GM18873 (cell line): ENCODE measurements around the gene RAB33B.

ENCODE experiments used
- ATAC-seq: cut with Tn5 transposase; IDR thresholded peaks from one replicate; pipeline ENCODE4 v1.9.1; 2021; ENCODE audit warnings: mild to moderate bottlenecking, moderate library complexity, moderate number of reproducible peaks; ENCODE audit not compliant: unreplicated experiment, low FRiP score

RAB33B gene

DNA sequence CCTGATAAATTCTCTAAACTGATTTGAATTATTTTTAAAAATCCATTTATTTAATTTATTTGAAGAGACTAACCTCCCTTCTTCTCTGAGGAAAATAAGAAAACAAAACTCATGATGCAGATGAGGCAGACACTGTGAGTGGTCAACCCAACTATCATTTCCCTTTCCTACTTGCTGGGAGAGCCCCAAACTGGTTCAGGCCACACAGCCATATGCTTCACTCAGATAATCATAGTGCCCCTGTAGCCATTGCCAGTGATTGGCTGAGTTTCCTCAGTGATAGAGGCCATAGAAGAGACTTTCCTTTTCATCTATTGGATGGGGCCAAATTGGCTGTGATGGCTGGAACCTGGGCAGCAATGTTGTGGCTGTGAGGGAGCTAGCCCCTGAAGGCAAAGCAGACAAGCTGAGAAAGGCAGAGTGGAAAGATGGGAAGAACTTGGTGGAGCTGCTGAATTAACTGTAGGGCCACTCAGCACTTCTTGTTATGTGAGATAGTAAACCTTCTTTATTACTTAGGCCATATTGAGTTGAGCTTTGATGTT is 49.8 kb downstream of the RAB33B start:
- ATAC-seq: no peak

DNA sequence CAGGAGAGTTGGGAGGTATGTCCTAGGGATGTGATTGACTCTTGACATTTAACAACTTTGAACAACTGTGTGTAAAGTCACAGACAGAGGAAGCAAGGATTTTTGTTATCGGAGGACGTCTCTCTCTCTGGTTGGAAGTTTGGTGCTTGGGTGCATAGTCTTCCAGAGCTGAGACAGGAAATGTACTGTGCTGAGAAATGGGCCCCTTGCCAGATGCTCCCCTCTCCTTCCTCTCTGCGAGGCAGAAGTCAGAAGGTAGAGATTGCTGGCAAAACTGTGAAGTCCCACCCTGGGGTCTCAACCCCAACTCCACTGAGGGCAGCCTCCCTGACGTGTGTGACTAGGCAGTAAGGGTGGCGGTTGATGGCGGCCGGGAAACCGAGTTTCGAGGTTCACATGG is 52.9 kb downstream of the RAB33B start:
- no peak for ATAC-seq

DNA sequence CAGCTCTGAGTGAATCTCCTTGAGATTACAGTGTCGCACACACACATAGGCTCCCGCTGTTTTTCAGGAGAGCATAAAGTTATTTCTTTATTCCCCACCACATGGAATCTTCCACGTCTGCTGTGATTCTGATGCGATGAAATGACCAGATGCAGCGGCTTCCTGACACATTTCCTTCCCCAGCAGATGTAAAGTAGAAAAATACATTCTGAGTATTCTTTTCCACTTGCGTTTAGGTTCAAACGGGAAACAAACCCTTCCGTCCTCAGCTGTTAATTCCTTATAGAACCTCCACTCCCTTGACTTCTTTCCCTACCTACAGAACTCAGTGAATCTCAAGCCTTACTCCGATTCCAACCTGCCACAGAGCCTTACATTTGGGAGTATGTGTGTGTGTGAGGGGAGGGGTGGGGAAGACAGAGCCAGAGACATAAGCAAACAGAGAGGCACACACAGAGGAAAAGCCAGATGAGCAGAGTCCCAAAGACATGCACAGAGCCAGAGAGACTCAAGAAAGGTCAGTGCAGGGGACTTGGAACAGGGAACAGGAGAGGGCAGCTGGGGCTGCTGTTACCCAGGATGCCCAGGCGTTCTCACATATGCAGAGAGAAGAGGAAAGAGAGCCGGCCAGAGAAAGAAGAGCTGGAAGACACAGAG is 54.8 kb downstream of the RAB33B start:
- no peak for ATAC-seq

DNA sequence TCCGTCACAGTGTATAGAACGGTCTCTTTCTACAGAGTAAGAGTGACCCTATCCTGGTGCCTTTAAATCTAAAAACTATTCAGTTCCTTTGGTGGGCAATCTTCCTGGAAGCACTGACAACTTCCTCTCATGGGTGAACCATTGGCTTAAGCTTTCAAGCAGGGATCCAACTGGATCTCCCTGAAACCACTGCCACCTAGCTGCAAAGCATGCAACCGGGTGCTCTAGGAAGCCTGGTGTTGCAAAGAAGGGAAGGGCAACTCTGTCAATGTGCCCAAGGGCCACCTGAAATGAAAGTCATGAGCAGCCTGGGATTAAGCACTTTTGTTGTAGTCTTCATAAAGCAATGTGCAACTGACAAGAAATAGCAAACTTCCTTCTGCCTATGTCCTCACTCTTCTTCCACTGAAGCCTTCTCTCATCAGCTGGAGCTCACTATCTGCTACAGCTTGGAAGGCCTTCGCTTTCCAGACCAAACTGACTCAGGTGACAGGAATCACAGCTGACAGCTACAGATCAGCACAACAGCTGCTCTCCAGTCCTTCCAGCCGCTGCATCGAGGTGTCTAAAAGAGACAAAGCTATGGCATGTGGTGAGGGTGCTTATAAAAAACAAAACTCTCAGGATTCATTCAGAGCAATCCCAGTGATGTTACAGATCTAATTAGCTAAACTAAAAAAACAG is 55.9 kb downstream of the RAB33B start:
- ATAC-seq: no peak

DNA sequence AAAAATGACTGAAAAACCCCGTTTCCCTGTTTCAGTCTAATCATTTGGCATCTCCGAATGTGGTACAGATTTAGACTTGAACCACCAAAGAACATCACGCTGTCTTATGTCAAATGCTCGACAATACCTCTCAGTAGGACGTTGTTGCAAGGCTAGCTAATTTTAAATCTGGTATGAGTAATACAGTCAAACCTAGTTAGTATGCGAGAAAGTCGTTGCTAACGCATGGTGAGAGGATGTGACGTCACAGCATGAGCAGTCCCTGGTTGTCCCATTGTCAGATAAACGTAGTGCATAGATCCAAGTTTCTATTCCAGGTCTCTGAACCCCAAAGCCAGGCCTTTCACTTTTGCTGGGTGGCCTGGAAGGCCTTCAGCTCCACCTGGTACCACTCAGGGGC is 57.4 kb downstream of the RAB33B start:
- ATAC-seq: no peak

DNA sequence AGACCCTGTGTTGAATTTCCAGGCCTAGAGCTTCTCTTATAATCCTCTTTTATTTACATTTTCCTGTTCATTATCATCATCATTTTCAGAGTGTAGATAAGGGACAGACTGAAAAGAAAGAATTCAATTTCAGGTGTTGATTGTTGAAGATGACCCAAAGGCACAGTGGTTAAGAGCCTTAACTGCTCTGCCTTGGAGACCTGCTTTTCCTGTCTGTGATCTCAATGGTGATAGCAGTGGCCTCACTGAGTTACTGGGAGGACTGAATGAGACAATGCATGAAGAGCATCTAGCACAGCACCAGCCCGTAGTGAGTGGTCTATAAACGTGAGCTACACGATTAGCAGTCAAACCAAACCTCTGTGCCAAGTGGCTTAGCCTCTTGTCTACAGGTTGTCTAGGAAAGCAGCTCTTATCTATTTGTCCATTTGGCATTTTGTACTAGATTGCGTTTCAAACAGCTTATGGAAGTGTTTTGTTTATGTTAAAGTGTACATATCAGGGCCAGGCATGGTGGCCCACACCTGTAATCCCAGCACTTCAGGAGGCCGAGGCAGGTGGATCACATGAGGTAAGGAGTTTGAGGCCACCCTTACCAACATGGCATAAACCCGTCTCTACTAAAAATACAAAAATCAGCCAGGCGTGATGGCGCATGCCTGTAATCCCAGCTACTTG is 60.6 kb downstream of the RAB33B start:
- ATAC-seq: no peak

DNA sequence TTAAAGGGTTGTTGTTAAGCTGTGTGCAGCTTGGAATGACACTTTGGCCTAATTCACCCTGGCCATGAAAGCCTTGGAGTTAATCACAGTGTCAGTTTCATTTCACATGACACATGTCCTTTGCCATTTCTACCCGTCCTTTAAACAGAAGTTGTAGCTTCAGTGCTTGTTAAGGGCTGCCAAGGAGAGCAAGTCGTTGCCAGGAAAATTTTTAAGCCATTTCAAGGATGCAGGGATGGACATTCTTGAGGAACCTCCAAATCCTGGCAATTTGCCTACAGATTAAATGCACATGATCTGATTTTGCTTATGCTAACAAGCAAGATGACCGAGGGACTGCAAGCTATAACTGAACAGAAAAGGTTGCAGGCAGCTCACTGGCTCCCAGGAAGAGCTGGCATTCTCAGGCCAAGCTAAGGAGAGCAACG is 61.6 kb downstream of the RAB33B start:
- ATAC-seq: no peak

DNA sequence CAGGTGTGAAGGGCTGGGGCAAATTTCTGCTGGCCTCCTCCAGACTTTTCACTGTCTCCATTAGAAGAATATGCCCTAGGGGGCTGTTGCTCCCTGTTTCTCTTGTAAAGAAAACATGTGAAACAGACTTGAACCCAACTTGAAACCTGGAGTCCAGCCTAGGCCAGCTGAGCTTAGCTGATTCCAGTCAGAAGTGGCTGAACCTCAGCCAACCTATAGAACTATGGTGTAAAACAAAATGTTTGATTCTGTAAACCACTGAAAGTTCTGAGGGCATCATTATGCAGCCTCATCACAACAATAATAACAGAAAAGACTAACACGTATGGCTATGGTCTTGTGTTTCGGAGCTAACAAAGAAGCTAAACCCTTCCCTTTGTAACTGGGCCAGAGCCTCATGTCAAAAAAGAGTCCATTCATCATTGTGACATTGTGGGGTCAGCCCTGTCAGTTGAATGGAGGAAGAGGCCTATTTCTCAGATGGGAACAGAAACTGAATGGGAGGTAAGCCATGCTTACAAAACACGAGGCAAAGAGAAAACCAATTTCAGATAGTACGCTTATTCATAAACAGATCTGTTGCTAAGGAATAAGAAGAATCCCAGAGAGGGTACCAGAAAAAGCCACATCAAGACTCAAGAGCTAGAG is 68.0 kb downstream of the RAB33B start:
- ATAC-seq: no peak

DNA sequence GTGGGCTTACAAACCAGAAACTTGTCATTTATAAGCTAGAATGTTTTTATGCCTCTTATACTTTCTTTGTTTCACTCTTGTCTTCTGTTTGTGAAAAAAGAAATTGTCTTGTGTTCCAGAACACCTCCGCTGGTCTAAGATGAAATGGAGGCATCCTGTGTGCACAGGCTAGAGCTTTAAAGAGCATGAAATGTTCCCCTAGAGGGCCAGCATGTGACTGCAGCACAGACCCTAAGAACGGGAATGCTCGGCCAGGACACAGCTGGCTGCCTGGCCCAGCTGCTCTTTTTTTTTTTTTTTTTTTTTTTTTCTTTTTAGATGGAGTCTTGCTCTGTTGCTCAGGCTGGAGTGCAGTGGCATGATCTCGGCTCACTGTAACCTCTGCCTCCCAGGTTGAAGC is 68.5 kb downstream of the RAB33B start:
- no peak for ATAC-seq

DNA sequence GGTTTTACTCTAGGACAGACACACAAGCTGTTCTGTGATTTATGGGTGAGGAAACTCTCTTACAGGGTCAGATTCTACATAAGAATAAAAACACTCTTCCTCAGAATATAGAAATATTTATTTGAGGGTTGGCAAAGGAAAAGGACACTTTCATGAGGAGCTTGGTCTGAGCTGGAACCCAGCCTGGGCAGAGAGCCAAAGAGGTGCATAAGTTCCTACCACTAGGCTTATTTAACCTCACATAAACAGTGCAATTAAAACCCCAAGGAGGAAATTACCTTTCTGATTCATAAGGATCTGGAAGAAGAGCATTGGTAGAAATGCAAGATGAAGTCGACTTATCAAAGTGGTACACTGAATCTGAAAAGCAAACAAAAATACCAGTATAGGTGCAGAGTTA is 69.2 kb downstream of the RAB33B start:
- ATAC-seq: no peak

DNA sequence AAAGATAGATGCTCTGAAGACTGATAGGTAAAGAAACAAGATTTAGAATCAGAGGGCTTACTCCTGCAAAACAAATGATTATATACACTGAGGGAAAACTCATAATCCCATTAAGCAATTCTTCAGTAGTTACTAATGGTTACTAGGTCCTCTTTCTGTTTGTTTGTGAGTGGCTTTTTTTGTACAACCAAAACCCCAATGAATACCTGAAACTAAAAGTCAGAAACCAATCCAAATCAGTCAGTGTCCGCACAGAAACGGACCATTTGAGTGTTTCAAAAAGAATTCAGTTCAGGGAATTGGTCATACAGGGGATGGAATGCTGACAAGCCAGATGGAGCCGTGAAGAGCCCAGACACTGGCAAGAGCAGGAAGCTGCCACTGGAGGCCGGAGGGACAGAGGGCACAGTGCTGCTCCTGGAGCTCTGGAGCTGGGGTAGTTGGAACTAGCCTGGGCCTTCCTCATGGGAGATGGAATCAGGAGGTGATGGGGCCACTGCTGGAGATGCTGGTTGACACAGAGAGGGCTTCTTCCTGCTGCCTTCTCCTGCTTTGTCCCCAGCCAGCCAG is 70.2 kb downstream of the RAB33B start:
- ATAC-seq: no peak

DNA sequence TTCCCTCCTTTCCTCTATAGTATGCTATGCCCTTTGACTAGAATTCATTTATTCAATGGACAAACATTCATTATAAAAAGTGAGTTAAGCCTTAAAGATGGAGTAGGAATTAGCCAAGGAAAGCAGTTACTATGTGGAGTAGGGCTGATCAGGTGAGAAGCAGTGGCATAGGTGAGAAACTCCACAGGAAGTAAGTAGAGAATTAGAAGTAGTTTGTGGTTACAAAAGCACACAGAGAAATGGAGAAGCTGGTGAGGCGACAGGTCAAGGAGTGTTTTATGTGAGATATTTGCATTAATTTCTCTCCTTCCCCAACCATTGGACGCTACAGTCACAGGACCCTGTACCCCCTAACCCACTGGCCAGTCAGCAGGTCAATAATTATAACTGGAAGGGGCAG is 71.5 kb downstream of the RAB33B start:
- no peak for ATAC-seq
